ENCODE measurements around the gene MED20.

MED20 gene

DNA sequence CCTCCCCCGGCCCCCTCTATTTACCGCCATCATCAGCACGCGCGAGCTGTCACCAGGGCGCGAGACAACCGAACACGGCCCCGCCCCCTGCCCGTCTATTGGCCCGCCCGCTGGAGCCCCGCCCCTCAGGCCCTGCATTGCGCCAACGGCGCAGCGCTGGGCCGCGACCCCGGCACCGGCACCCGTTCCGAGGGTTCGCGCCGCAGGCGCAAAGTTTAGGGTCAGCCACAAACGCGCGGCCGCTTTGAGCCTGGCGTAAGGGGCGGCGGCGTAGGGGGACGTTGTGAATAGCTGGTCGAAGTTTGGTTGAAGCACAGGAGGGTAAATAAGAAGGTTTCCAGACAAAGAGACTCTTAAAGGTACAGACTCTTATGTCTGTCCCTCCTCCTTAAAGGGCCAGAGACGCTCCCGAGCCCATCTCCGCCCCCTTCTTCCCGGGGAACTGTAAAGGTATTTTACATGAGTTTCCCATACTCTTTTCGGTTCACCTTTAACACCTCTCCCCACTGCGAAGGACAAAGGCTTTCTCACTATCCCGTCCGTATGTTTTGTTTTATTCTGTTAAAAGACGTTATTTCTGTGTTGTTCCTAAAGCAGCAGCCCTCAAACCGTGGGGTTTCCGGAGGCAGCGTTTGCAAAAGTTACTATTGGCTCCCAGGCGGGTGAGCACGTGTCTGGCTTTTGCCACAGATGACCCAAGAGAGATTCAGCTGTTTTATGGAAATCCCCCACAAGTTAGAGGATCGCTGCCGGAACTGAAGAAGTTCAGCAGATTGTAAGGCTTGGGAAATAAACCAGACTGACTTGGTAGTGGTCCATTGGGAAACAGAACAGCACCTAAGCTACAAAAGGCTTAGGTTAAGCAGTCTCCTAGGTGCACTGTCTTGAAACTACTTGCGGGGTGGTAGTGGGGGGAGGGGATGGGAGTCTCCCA, 25.4 kb downstream of the MED20 start, which contains the start of gene USP49:
TSS of gene USP49 (minus strand) at position 76 of the 934 bp plus-strand sequence. CDS start 88,392 bp downstream, outside the sequence.
- Mint-ChIP-seq H3K4me3 (no peak within 1 kb of the TSS), H3K27me3 (no peaks in the 10 kb centered on the region), H3K9me3 (no peaks in the 10 kb centered on the region), H3K4me1 (peaks cover 15% of the 10 kb centered on the region), H3K27ac (peak within 1 kb of the TSS; percentile 95 to 98)
- ATAC-seq, result peak; percentile 94
- DNase-seq, result peak; percentile 88 to 89

DNA sequence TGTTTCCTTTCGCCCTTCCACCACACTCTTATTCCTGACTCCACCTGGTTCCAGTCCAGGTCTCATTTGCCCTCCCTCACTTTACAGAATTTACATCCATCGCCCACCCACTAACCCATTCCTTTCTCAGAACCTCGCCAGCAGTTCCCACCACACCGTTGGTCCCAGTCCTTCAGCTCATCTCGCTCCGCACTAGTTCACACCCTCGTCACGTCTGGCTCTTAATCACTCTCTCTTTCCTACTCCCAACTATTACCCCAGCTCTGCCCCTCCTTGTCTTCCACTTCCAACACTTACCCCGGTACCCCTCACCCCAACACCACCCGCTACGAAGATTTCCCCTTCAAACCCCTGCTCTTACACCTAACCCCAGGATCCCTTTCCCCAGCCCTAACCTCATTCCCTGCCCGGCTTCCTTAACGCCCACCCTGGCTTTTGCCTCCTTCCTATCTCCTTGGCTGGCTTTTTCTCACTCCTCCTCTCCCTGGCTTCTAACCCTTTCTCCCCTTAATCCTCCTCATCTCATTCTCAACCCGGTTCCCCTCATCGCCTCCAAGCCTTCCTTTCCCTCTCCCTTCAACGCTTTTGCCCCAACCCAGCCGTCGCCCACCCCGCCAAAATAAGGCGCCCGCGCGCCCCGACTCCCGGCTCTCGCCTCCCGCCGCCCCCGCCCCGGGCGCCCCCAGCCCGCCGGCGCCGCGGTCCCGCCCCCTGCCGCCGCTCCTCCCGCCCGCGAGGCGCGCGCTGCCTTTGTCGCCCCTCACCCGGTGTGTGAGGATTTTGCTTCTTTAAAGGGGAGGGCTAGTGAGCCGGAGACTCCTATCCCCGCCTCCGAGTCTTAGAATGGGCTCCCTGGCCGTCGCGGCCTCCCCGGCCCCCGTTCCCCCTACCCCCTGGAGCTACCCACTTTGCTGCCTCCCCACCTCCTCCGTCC, 26.3 kb downstream of the MED20 start:
- H3K4me3 Mint-ChIP-seq, result no peak overlapping the region
- H3K27me3 Mint-ChIP-seq, result no peaks in the 10 kb centered on the region
- DNase-seq (peak in 1 of 2 donors; percentile 2), ATAC-seq (peak; percentile 44)
- no peaks in the 10 kb centered on the region for H3K9me3 Mint-ChIP-seq
- peak overlapping the region in 1 of 2 donors; percentile 98 for H3K27ac Mint-ChIP-seq
- H3K4me1 Mint-ChIP-seq, result peaks cover 15% of the 10 kb centered on the region

DNA sequence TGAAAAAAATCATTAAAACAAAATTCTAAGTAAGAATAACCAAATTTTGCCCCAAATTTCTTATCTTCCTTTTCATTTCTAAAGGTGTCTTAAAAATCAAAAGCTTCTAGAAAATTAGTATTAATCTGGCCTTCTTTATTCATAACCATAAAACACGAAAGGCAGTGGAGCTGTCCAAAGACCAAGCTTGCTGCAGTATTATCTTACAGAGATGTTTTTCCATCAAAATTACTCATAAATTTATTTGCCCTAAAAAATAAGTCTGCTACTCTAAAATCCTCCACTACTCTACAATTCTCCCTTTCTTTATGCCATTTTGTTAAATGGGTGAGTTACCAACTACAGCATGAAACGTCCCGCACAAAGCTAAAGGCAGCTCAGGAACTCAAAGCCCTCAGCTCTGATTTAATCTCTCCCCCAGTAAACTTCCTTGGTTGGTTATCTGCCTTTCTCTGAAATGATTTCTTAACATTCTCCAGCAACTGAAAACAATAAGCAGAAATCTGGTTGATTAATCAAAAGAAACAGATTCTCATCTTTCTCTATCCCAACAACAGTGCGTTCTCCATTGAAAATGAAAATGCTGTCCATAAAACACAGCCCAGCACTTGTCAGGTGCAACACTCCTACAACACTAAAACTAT, 27.9 kb downstream of the MED20 start:
- no peak overlapping the region for H3K4me3 Mint-ChIP-seq
- H3K9me3 Mint-ChIP-seq, result no peaks in the 10 kb centered on the region
- no peak overlapping the region for H3K27ac Mint-ChIP-seq
- no peak for ATAC-seq
- no peak for DNase-seq
- H3K4me1 Mint-ChIP-seq, result peaks cover 15% of the 10 kb centered on the region
- H3K27me3 Mint-ChIP-seq, result no peaks in the 10 kb centered on the region

DNA sequence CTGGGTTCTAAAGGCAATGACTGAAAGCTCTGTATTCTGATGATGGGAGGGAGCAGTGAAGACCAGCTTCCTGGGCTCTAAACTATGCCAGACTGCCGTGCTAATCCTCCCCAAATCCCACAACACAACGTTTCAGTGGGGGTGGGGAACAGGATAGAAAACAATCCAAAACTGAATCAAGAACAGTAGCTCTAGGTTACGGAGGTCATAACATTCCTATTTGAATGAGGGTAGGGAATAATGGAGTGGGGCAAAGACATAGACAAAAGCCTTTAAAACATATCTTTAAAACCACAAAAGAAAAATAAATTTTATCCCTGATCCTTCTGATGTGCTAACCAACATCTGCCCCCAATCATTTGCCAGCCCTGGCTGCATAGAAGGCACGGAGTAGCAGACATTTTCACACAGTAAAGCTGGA, 33.6 kb downstream of the MED20 start:
- no peaks in the 10 kb centered on the region for H3K4me1 Mint-ChIP-seq
- H3K27me3 Mint-ChIP-seq, result no peaks in the 10 kb centered on the region
- no peaks in the 10 kb centered on the region for H3K9me3 Mint-ChIP-seq
- ATAC-seq, result no peak
- no peak overlapping the region for H3K4me3 Mint-ChIP-seq
- H3K27ac Mint-ChIP-seq, result no peak overlapping the region
- DNase-seq, result no peak

DNA sequence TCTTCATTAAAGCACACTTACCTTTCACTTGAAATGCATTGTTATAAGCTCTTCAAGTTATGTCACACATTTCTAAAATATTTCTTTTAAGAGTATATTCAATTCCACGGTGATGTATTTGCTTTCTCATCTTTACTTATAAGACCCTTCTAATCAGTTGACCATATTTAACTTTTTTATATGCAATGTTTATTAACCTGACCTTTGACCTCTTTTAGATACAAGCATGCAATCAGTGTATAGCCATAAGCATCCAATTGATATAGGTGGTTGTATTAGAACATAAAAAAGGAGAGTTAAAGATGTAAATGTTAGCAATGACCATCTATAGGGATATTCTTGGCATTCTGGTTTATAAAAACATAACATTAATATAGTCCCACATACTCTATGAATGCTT, 35.0 kb downstream of the MED20 start:
- no peak overlapping the region for H3K27ac Mint-ChIP-seq
- H3K9me3 Mint-ChIP-seq, result no peaks in the 10 kb centered on the region
- no peak overlapping the region for H3K4me3 Mint-ChIP-seq
- DNase-seq (no peak), ATAC-seq (no peak)
- no peaks in the 10 kb centered on the region for H3K4me1 Mint-ChIP-seq
- H3K27me3 Mint-ChIP-seq, result no peaks in the 10 kb centered on the region

DNA sequence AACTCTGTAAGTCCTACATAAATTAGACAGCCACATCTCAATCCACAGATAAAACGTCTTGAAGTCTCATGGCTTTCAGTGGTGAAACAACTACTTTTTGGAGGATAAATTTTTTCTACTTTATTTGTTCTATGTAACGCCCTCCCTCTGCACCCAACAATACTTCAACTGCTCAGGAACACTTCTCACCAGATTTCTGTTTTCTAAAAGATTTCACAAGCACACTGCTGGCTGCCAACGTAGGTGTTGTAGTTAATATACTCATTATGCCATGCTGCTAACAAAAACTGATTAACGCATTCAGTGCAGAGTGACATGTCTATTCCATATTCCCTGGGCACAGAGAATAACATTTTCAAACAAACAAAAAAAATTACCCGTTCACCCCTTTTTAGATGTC, 36.0 kb downstream of the MED20 start:
- ATAC-seq (no peak), DNase-seq (no peak)
- Mint-ChIP-seq H3K27ac (no peak overlapping the region), H3K9me3 (no peaks in the 10 kb centered on the region), H3K27me3 (no peaks in the 10 kb centered on the region), H3K4me1 (no peaks in the 10 kb centered on the region), H3K4me3 (no peak overlapping the region)

DNA sequence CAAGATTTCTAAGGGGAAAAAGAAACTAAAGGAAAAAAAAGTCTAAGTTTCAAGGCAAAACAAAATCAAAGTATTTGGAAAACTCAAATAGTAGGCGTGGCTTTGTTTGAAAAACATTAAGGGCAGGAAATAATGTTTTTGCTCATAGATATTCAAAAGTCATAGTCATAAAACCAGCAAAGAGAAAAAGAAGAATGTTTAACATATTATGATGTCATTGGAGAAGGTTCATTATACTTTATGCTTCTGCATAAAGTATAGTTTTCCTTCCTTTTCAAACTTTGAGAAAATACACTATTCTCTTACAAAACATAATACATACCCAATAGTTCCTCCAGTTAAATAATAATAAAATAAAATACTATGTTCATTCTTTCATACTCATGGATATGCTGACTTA, 39.4 kb downstream of the MED20 start:
- no peaks in the 10 kb centered on the region for H3K4me1 Mint-ChIP-seq
- DNase-seq, result no peak
- H3K9me3 Mint-ChIP-seq, result no peaks in the 10 kb centered on the region
- no peak overlapping the region for H3K27ac Mint-ChIP-seq
- H3K27me3 Mint-ChIP-seq, result no peaks in the 10 kb centered on the region
- no peak for ATAC-seq
- no peak overlapping the region for H3K4me3 Mint-ChIP-seq

DNA sequence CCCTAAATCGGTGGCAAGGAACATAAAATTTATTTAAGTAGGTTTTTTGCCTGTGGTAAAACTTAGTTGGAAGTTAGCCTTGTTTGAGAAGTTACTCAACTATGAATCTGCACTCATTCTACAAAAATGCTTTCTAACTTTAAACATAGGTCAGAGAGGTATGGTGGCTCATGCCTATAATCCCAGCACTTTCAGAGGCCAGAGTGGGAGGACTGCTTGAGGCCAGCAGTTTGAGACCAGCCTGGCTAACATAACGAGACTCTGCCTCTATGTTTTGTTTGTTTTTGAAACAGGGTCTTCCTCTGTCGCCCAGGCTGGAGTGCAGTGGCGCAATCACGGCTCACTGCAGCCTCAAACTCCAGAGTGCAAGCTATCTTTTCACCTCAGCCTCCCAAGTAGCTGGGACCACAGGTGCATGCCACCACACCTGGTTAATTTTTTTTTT, 42.0 kb downstream of the MED20 start:
- H3K27me3 Mint-ChIP-seq, result no peaks in the 10 kb centered on the region
- ATAC-seq (no peak), DNase-seq (no peak)
- no peaks in the 10 kb centered on the region for H3K9me3 Mint-ChIP-seq
- H3K4me3 Mint-ChIP-seq, result no peak overlapping the region
- no peak overlapping the region for H3K27ac Mint-ChIP-seq
- no peaks in the 10 kb centered on the region for H3K4me1 Mint-ChIP-seq

DNA sequence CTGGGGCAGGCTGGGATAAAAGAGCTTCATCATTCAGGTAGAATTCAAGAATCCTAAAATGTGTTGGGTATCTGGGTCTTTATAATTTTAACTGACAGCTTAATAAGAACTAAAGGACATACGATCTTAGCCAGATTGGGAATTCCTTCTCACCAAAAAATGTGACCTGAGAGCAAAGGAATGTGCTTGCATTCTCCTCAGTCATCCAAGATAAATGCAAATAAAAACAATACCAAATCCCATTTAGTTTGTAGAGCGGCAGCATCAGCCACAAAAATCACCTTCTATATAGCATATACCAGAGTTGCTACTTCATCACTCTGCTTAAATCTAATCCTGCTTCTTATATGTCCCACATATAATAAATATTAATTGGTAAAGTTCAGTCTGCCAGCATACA, 42.7 kb downstream of the MED20 start:
- Mint-ChIP-seq H3K4me1 (no peaks in the 10 kb centered on the region), H3K27me3 (no peaks in the 10 kb centered on the region), H3K27ac (no peak overlapping the region), H3K4me3 (no peak overlapping the region), H3K9me3 (no peaks in the 10 kb centered on the region)
- no peak for ATAC-seq
- no peak for DNase-seq

DNA sequence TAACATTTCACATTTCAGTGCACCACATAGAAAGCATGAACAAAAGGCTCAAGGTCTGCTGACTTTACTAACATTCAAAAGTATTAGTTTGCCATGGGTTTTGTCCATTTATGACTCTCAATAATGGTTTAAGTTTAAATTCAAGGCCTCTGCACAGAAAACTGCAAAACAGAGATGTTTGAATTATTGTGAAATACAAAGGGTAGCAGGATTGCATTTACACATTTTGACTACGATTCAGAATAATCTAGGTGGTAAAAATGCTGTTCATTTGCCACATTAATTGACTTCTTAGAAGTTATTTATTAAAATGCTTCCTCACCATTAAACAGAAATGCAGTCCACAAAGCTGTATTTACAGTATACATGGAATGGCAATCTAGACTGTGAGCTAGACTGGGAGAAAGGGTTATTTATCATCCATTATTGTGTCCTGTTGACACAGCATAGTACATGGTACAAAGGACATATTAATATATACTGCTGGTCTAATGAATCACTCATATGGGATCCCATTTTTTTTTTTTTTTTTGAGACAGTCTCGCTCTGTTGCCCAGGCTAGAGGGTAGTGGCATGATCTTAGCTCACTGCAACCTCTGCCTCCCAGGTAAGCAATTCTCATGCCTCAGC, 43.8 kb downstream of the MED20 start:
- Mint-ChIP-seq H3K4me1 (no peaks in the 10 kb centered on the region), H3K4me3 (no peak overlapping the region), H3K9me3 (no peaks in the 10 kb centered on the region), H3K27me3 (no peaks in the 10 kb centered on the region), H3K27ac (no peak overlapping the region)
- ATAC-seq, result no peak
- DNase-seq, result no peak

DNA sequence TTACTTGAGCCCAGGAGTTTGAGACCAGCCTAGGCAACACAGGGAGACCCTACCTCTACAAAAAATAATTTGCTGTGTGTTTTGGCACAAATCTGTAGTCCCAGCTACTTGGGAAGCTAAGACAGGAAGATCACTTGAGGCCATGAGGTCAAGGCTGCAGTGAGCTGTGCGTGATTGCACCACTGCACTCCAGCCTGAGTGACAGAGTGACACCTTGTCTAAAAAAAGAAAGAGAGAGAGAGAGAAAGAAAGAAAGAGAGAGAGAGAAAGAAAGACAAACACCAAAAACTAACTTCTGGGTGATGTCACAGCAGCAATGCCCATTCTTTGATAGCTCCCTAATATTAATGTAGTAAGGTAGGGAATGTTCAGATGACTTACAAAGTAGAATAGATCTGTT, 46.2 kb downstream of the MED20 start:
- Mint-ChIP-seq H3K27ac (no peak overlapping the region), H3K4me3 (no peak overlapping the region), H3K27me3 (no peaks in the 10 kb centered on the region), H3K4me1 (no peaks in the 10 kb centered on the region), H3K9me3 (no peaks in the 10 kb centered on the region)
- DNase-seq (no peak), ATAC-seq (no peak)

DNA sequence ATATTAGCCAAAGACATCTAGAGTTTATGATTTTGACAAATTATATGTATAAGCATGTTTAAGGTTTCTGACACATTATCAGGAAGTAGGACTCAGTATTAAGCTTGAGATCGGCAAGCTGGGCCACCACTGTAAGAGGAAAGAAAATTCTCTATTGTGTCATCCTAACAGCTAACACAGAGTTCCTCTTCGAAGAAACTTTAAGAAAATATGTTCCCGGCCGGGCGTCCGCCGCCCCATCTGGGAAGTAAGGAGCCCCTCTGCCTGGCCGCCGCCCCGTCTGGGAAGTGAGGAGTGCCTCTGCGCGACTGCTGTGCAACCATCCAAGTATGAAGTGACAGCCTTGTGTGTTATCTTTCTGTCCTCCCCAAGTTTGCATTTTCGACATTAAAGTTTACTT, 48.8 kb downstream of the MED20 start:
- ATAC-seq (no peak), DNase-seq (no peak)
- Mint-ChIP-seq H3K9me3 (no peaks in the 10 kb centered on the region), H3K27ac (no peak overlapping the region), H3K27me3 (no peaks in the 10 kb centered on the region), H3K4me3 (no peak overlapping the region), H3K4me1 (no peaks in the 10 kb centered on the region)

DNA sequence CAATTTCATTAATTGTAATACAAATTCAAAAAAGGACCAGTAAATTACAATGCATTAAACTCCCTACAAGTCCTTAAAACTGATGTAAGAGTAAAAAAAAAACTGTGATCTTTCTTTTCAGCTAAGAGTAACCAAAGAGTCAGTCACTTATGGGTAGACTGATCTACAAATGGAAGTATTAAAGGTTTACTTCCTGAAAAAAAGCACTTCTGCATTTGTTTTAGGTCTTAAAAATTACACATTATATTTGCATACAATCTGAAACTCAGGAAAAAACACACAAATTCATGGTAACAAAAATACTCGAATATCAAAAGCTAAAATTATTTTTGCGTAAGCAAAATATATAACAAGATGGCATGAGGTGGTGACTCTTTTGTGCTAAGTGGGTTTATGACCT, 49.2 kb downstream of the MED20 start:
- Mint-ChIP-seq H3K4me3 (no peak overlapping the region), H3K9me3 (no peaks in the 10 kb centered on the region), H3K4me1 (no peaks in the 10 kb centered on the region), H3K27ac (no peak overlapping the region), H3K27me3 (no peaks in the 10 kb centered on the region)
- DNase-seq (no peak), ATAC-seq (no peak)

DNA sequence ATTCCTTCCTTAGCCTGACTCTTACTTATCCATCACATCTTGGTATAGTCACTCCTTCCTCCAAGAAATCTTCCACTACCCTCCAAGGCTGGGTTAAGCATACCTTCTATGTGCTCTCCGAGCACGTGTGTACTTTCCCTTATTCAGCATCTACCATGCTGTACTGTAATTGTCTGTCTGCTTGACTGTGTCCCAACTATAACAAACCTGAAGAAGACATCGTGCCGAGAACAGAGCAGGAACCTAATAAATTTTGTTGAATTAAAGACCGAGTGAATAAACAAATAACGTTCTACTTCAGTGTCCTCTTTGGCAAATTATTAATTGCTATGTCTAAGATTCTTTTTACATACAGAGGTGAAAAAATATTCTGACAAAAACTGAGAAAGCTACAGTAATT, 61.6 kb downstream of the MED20 start:
- DNase-seq (no peak), ATAC-seq (no peak)
- Mint-ChIP-seq H3K27ac (no peak overlapping the region), H3K27me3 (no peaks in the 10 kb centered on the region), H3K9me3 (no peaks in the 10 kb centered on the region), H3K4me3 (no peak overlapping the region), H3K4me1 (no peaks in the 10 kb centered on the region)

DNA sequence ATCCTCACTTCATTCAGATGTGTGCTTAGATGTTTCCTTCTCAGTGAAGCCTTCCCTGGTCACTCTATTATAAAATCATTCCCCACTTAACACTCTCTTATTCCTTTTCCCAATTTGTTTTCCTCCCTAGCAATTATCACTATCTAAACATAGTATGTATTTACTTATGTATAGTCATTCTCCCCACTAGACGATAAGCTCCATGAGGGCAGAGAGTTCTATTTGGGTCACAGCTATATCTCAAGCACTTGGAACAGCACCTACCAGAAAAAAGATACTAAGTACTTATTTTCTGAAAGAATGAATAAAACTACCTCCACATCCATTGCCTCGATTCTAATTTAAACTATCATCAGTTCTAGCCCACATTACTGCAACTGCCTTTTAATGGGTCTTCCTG, 62.2 kb downstream of the MED20 start:
- Mint-ChIP-seq H3K4me1 (no peaks in the 10 kb centered on the region), H3K9me3 (no peaks in the 10 kb centered on the region), H3K27me3 (no peaks in the 10 kb centered on the region), H3K4me3 (no peak overlapping the region), H3K27ac (no peak overlapping the region)
- no peak for DNase-seq
- no peak for ATAC-seq
